GM19193 (cell line): ENCODE measurements around the gene GAMT.

ENCODE experiments used
- POLR2A ChIP-seq: IDR thresholded peaks from 4 replicates; pipeline ENCODE4 v1.6.1; 2011; ENCODE audit not compliant: insufficient read depth, insufficient read length; ENCODE audit errors: extremely low read depth

GAMT gene

DNA sequence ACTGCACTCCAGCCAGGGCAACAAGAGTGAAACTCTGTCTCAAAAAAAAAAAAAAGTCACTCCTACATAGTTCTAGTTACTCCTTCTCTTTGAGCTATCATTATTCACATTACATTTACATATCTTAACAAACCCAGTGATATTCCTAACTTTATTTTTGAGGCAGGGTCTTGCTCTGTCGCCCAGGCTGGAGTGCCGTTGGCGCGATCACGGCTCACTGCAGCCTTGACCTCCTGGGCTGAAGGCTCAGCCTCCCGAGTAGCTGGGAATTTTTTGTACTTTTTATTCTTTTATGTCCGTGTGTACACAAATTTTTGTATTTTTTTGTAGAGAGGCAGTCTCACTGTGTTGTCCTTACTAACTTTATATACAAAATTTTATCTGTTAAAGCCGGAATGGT is 36.3 kb upstream of the GAMT start:
- no peak for TF ChIP-seq POLR2A

DNA sequence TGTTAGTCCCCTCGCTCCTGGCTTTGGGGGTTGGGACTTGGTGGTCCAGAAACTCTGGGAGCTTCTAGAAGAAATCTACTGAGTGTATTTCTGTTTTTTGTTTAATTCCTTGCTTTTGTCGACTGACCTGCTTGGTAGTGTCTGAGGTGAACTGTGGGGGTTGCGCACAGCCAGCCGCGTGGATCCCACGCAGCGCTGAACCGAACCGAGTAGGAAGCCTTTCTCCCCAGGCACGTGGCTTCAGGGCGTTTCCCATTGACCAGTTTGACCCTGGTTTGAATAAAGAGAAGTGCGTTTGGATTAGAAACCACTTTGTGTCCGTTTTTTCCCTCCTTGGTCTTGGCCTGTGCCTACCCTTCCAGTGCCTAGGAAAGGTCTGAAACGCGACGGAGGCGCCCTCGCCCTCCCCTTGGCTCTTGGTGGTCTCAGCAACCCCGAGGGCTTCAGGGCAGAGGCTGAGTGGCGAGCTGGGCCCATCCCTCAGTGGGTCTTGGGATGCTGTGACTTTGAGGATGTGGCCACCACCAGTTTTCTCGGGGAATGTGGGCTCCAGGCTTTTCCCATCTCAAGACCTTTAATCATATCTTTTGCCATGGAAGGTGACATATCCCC is 34.1 kb upstream of the GAMT start:
- no peak for TF ChIP-seq POLR2A

DNA sequence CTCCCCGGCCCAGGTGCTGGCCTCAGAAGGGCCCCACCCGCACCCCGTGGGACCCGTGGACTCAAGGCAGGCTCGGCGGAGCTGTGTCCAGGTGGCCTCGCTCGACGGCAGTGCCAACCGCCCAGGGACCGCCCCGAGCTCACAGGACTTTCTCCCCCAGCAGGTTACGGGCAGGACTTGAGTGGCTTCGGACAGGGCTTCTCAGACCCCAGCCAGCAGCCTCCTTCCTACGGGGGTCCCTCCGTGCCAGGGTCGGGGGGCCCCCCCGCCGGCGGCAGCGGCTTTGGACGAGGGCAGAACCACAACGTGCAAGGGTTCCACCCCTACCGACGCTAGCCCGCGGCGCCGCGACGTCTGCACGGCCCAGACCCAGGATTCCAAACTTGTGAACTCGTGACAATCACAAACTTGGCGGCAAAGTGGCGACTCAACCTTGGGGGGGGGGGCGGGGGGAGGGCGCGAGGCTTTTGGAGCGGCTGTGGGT is 33.3 kb upstream of the GAMT start:
- no peak for TF ChIP-seq POLR2A

DNA sequence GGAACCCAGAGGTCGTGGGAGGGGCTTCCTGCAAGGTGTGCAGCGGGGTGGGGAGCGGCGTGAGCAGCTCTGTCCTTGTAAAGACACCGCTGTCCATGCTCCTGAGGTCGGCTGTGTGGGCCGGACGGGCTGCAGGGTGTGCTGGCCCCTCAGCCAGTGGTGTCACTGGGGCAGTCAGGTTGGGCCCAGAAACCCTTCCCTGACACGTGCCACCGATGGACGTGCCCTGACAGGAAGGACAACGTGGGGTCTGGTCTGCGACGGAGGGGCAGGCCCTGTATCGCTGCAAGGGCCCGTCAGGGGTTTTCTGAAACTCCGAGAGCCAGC is 32.7 kb upstream of the GAMT start:
- TF ChIP-seq POLR2A = no peak

DNA sequence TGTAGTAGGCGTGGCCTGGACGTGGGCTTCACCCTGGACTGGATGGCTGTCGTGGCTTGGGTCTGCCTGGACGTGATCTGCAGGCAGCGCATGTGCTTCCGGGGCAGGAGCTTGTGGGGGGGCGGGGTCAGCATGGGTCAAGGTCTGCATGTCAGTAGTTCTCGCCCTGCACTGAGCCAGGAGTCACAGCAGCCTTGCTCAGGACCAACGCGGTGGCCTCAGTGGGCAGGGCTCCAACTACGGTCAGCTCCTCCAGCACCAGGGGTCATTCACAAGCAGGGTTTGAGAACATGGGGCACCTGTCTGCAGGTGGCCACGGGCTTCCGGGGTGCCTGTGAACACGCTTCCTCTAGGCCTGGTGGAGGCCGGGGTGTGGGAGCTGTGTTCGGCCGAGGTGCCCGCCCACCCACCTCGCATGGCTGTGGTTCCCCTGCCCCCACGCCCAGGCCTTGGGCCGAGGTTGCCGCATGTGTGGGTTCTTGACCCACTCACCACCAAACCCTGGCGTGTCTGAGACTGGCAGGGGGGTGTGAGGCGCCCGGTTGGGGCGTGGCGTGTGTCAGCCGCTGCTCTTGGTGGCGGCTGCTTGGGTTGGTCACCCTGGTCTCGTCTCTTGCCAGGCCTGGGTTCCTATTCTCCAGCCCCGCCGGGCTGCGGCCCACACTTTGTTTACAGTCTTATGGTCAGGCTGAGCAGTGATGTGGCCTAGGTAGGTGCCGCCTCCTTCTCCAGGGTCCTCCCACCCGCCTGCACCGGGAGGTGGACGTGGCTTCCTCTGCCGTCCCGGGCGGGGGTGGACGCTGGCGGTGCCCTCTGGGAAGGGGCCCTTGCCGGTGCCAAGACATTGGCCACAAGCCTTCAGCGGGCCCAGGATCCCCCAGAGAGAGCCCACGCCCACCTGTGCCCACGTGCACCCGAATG is 32.0 kb upstream of the GAMT start:
- no peak for TF ChIP-seq POLR2A

DNA sequence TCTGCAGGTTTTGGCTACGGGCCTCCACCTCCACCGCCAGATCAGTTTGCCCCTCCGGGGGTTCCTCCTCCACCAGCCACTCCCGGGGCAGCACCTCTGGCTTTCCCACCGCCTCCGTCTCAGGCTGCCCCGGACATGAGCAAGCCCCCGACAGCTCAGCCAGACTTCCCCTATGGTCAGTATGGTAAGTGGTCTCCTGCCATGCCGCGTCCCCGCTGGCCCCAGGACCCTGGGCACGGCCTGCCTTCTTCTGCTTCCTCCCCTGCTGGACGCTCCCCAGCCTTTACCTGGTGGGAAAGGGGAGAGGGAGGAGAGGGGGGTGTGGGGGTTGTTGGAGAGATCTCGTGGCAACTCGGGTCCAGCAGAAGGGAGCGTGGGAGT is 31.2 kb upstream of the GAMT start:
- no peak for TF ChIP-seq POLR2A

DNA sequence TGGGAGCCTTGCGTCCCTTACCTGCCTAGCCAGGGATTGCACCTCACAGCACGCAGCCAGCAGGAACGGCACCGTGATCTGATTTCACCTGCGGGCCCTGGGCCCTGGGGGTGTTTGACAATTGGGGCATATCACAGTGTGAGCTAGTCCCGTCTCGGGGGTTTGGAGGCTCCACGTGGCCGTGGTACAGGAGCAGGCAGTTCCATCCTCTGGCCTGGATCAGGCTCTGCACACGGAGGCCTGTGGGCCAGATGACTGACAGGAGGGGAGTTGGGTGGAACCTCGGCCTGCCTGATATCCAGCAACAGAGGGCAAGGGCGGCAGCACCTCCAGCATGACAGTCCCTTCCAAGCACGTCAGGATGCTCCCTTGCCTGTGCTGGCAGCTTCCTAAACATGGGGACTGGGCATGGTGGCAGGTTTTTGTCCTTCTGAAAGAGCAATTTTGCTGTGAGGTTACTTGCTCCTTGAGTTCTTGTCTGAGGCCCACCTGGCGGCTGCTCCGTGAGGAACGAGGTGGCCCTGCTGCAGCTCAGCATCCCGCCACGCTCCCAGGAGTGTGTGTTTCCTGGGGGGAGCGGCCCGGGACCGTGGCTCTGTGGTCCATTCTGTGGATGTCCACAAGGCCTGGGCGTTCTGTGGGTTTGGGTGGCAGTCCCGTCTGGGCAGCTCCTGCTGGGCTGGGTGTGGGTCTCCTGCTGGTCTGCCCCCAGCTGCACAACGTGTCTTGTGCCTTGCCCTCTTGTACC is 30.6 kb upstream of the GAMT start:
- TF ChIP-seq POLR2A = no peak

DNA sequence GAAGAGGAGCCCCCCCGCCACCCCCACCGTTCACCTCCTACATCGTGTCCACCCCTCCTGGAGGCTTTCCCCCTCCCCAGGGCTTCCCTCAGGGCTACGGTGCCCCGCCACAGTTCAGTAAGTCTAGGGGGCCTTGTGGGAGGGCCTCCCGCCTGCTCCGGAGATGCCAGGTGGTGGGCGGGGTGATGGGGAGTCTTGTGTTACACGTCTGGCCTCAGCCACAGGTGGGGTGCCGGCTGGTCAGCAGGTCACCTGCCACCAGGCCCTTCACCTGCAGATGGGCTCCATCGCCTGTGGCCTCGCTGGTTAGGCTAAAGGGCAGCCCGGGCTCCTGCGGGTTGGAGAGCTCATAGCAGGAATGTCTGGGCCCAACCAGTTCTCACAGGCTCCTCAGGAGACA is 28.9 kb upstream of the GAMT start:
- no peak for TF ChIP-seq POLR2A

DNA sequence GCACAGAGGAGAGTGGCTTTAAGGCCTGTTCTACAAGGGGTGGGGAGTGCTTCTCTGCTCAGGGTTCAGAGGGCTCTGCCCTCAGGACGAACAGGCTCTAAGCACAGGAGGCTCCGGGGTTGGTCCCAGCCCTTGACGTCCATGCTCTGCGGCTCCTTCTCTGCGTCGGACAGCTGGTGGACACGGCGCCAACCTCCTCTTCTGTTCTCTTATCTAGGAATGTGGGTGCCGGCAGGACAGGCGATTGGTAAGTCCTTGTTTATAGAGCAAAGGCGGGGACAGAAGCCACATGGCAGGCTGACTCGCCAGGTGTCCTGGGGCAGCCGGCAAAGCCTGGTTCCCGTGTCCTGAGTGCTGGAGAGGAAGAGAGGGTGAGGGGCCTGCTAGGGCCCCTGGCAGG is 28.4 kb upstream of the GAMT start:
- no peak for TF ChIP-seq POLR2A

DNA sequence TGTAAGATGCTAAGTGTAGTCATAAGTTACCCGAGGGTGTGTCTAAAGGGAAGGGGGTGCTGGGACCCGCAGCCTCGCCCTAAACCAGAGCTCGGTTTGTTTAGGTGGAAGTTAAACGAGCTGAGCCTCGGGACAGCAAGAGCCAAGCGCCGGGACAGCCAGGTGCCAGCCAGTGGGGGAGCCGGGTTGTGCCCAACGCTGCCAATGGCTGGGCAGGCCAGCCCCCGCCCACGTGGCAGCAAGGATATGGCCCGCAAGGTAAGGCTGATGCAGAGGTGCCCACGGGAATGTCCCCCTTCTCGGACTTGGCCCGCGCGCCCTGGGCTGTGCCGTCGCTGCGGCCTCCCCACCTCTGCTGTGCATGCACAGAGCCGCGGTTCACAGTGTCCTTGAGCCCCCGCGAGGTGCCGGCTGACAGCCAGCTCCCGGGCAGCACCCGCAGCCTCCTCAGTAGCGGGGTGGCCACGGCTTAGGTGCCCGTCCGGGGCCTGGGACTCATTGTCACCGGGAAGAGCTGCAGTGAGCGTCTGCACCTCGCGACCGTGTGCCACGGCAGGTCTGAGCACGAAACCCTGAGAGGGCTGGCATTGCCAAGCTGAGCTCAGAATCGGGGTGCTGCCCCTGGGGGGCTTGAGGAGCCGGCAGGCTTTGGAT is 27.5 kb upstream of the GAMT start:
- no peak for TF ChIP-seq POLR2A

DNA sequence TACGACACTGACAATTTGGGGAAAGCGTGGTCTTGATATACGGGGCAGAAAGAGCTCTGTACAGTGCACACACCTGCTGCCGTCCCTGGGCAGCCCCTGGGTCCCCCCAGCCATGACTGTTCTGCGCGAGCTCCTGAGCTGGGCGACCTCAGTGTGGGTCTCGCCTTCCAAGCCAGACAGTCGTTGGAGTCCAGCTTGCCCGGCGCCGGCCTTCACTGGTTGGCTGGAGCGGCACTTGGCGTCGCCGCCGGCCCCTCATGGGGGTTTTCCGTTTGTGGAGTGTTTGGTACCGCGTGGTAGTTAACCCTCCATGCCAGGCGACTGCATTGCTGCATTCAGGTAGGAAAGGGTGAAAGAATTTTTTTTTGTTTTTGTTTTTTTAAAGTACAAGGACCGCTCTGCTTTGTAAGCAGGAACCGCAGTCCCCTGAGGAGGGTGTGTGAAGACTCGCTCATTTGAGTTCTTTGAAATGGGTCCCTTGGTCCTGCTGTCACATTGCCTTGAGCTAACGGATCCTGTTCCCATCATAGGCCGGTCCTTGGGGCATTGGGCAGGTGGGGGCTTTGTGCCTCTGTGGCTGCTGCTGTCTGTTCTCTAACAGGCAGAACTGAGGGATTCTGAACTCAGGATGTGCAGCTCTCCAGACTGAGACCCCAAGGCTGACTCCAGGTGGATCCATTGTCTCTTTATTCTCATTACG is 26.0 kb upstream of the GAMT start:
- TF ChIP-seq POLR2A = no peak

DNA sequence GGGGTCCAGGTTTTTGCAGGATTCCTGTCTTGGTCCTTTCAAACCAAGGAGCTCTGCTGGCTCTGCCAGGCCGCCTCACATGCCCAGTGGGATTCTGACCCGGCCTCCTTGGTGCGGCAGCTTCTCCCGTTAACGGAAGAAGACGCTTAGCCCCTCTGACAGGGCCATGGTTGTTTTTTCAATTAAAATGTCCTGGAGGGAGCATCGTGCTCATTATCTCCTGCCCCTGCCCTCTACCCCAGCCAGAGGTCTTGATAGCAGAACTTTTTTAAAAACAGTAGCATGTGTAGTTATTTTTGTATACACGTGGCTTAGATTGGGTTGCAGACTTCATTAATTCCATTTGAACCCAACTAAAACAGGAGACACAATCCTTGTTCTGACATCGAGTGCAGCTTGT is 25.4 kb upstream of the GAMT start:
- TF ChIP-seq POLR2A = no peak

DNA sequence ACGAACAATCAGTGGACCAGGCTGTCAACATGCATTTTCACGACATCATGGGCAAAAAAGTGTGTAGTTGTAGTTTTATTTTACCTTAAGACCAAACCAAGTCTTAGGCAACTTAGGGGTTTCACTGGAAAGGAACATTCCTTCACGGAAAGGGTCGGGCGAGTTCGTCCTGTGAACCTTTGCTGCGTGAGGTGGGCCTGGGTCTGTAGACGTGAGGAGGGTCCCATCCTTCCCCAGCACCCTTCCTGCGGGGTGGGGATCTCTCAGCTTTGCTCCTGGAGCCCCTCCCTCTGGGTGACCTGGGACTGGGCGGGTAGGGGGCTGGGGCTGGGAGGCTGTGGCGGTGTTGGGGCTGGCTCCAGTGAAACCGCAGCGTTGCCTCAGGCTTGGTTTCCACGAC is 24.6 kb upstream of the GAMT start:
- no peak for TF ChIP-seq POLR2A

DNA sequence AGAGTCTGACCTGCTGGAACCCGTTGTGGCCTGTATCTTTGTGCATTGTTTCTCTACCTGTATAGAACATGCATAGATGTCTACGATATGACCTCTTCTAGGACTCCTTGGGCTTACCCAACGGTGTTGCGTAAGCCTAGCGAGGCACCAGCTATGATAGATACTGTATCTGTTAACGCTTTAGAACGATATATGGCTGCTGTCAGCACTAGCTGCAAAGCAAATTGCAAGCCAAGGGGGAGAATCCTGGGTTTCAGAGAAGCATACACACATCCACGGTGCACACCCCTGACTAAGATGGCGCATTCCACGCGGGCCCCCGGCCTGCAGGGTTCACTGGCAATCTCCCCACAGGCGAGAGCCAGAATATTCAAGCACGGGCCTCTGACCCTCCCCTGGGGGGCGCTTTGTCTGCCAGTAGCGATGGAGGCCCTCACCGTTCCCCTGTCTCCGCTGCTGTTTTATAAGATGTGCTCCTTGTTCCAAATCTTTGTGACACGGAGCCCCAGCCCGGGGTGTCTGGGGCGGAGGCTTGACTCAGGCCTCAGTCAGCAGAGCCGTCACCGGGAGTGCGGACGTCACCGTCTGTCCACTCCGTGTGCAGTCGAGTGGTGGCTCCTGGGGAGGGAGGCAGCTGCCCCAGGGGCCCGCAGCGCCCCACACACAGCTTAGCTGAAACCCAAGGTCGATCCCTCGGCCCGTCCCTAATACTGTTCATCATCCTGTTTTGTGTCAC is 23.9 kb upstream of the GAMT start:
- TF ChIP-seq POLR2A = no peak

DNA sequence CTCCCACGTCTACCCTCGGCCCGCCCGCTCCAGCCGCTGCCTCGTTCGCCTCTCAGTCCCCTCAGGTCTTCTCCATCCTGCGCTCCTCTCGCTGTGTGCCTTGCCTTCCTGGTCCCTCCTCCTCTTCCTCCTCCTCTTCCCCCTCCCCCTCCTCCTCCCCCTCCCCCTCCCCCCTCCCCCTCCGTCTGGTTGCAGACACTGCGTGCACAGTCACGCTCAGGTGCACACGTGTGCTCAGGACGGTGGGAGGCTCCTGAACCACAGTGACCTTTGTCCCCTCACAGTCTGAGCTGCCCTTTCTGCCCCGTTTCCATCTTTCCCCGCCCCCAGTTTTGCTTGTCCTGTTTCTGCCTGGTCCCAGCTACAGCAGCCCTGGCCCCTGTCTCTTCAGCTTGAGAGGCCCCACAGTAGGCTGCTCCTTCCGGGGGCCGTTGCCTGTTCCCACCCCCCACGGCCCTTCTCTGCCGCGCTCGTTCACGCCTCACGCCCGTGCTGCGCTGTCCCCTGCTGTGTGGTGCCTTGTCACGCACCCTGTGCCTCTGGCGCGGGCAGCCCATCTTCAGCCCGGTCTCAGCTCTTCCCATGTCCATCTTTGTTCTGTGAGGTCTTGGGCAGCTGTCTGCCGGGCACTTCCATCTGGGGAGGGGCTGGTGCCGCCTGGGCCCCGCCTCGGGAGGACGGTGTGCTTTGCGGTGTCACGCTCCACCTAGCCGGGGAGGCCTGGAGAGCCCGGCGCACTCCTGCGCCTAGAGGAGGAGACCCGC is 23.0 kb upstream of the GAMT start:
- TF ChIP-seq POLR2A = no peak
